Naive B cell (primary cell): ENCODE results near the gene INHBA. TPM values are rescaled to one million over a fixed set of nuclear protein-coding genes. Genes with fewer than 3 reads are reported as not detected.

ENCODE experiments used
- ATAC-seq, 2 donors: fragments of 150-1000 bp; cut with Tn5 transposase; 2 replicates each; pipeline ENCODE4 v1.10.0; 2021; ENCODE audit warnings: low read depth in 2 of 2, mild to moderate bottlenecking in 2 of 2, moderate library complexity in 2 of 2
- DNase-seq: peaks from one replicate; pipeline ENCODE4 v3.0.0; 2022
- H3K27ac Mint-ChIP-seq, 6 donors: one replicate each; pipeline ENCODE4 v1.8.0; 2020 to 2022; ENCODE audit warnings: mild to moderate bottlenecking in 6 of 6, mixed read lengths in 6 of 6, moderate library complexity in 5 of 6, inconsistent platforms in 2 of 6
- H3K27me3 Mint-ChIP-seq, 3 donors: one replicate each; pipeline ENCODE4 v1.8.0; 2021 to 2022; ENCODE audit warnings: mixed read lengths in 3 of 3, mild to moderate bottlenecking in 1 of 3
- H3K36me3 Mint-ChIP-seq, 2 donors: one replicate each; pipeline ENCODE4 v1.8.0; 2020 to 2022; ENCODE audit warnings: mixed read lengths in 2 of 2, inconsistent platforms in 1 of 2, mild to moderate bottlenecking in 1 of 2
- H3K4me1 Mint-ChIP-seq, 3 donors: one replicate each; pipeline ENCODE4 v1.8.0; 2020 to 2022; ENCODE audit warnings: mixed read lengths in 3 of 3, inconsistent platforms in 1 of 3, mild to moderate bottlenecking in 1 of 3, moderate library complexity in 1 of 3
- H3K4me3 Mint-ChIP-seq, 8 donors: one replicate each; pipeline ENCODE4 v1.8.0; 2020 to 2022; ENCODE audit warnings: mild to moderate bottlenecking in 8 of 8, mixed read lengths in 8 of 8, moderate library complexity in 8 of 8, inconsistent platforms in 2 of 8
- H3K9me3 Mint-ChIP-seq, 7 donors: one replicate each; pipeline ENCODE4 v1.8.0; 2020 to 2022; ENCODE audit warnings: mixed read lengths in 7 of 7, mild to moderate bottlenecking in 5 of 7, inconsistent platforms in 2 of 7, moderate library complexity in 1 of 7
- polyA plus RNA-seq, 6 donors: library from polyadenylated mRNA; unstranded; fragments of 300-500 nt; fragmentation: Illumina TruSeq; gene quantifications; one replicate each; pipeline ENCODE4 v1.2.3, GENCODE V29; 2021; ENCODE audit warnings: low read depth in 6 of 6

Gene INHBA
- not detected for polyA plus RNA-seq

DNA sequence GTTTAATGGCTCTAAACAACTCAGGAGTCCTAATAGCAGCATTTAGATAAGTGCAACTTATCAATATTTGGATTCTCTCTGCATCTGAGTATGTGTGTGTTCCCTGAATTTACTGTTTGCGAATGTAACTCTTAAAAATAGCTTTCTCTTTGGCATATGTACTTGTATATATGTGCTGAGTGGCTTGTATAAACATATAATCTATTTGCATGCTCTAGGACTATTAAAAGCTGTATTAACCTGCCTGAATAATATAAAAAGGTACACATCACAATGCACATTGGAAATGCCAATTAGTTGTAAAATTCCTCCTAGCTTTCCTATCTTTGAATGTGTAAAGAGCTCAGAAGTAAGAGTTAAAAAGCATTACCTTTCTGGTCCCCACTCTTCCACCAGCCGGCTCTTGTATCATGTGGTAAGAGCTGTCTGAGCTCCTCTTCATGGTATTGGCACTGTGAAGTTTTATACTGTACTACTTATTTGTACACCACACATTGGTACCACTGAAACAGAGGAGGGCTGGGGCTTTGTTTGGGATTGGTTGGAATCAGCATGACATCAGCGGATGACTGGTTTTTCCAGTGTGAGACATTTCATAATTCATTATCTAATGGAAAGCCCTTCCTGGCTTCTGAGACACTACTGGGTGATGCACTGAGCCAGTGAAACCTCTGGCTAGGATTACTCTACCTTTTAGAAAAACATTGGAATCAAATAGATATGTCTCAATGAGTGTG is at the start of gene INHBA:
Gene INHBA (minus strand): TSS at position 456 of the 737 bp plus-strand sequence. CDS start 2,716 bp downstream, outside the sequence.
- H3K27ac Mint-ChIP-seq = peak within 1 kb of the TSS in 3 of 6 donors; percentile 10 to 61 (median 22)
- no peaks in the 10 kb centered on the region for H3K9me3 Mint-ChIP-seq
- peaks cover 27 to 42% (median 39%) of the 10 kb centered on the region in 3 donors for H3K27me3 Mint-ChIP-seq
- ATAC-seq = no peak
- peaks cover 27 to 43% (median 39%) of the 10 kb centered on the region in 3 donors for H3K4me1 Mint-ChIP-seq
- no peaks in the 10 kb centered on the region for H3K36me3 Mint-ChIP-seq
- peak within 1 kb of the TSS in 5 of 8 donors; percentile 61 to 94 (median 84) for H3K4me3 Mint-ChIP-seq
- no peak for DNase-seq

DNA sequence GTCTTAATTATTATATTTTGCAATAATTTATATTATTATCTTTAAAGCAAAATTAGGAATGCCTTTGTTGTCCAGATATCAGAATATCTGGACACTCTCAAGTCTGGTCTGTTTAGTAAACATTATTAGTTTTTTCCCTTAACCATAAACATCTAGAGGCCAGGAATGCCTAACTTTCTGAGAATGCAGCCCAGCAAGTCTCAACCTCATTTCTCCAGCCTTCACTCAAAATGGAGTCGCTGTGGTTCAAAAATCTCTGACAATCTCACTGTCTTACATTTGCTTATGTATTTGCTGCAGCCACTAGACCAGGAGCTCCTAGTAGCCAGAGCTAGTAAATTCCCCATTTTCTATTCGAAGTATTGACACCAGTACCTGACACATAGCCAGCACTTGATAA is 49.7 kb upstream of the INHBA start:
- Mint-ChIP-seq H3K36me3 (peaks cover 8 to 12% of the 10 kb centered on the region in 2 donors), H3K27ac (no peak overlapping the region), H3K4me3 (peak overlapping the region in 1 of 8 donors; percentile 2), H3K4me1 (peaks cover 0 to 4% (median 0%) of the 10 kb centered on the region in 3 donors), H3K9me3 (peaks cover 4 to 39% (median 20%) of the 10 kb centered on the region in 7 donors), H3K27me3 (no peaks in the 10 kb centered on the region)
- DNase-seq = no peak
- no peak for ATAC-seq

DNA sequence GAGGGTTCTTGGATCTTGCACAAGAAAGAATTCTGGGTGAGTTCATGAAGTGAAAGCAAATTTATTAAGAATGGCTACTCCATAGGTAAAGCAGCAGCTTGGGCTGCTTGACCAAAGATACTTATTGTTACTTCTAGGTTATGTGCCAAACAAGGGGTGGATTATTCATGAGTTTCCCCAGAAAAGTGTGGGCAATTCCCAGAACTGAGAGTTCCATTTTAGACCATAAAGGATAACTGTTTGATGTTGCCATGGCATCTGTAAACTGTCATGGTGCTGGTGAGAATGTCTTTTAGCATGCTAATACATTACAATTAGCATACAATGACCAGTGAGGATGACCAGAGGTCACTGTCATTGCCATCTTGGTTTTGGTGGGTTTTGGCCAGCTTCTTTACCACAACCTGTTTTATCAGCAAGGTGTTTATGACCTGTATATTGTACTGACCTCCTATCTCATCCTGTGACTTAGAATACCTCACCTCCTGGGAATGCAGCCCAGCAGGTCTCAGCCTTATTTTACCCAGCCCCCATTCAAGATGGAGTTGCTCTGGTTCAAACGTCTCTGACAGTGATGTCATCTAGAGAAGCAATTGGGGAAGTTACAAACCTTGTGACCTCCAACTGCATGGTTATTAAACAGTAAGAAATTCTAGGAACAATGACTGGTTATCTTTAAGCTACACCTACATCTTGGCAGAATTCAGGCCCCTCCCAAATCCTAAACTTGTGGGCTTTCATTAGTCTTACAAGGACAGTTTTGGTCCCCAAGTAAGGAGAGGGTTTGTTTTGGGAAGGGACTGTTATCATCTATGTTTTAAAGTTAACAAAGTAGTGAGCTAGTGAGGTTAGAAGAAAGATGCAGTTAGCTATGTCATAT is 48.0 kb upstream of the INHBA start:
- DNase-seq (no peak), ATAC-seq (no peak)
- Mint-ChIP-seq H3K9me3 (peaks cover 4 to 23% (median 9%) of the 10 kb centered on the region in 7 donors), H3K27me3 (no peaks in the 10 kb centered on the region), H3K4me3 (no peak overlapping the region), H3K27ac (no peak overlapping the region), H3K36me3 (peaks cover 4 to 8% of the 10 kb centered on the region in 2 donors), H3K4me1 (peaks cover 0 to 4% (median 0%) of the 10 kb centered on the region in 3 donors)

DNA sequence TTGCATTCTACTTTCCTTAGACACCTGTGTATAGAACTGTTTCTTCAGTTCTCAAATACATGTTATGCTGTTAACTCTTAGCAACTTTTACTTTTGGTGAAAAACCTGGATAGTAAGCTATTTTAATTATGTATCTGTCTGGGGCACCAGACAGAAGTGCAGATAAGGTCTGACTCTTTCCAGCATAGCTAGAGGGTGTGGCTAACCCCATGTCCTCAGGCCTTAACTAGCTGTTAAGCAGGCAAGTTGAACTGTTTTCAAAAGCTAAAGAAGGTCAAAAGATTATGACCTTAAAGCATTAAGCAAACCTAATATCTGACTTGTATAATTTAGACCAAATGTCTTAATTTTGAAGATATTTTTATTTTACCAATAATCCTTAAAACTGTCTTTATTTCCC is 45.1 kb upstream of the INHBA start:
- Mint-ChIP-seq H3K4me3 (no peak overlapping the region), H3K27me3 (peaks cover 0 to 5% (median 0%) of the 10 kb centered on the region in 3 donors), H3K27ac (no peak overlapping the region), H3K4me1 (peaks cover 0 to 4% (median 0%) of the 10 kb centered on the region in 3 donors), H3K36me3 (peaks cover 3 to 21% of the 10 kb centered on the region in 2 donors), H3K9me3 (peaks cover 0 to 8% (median 6%) of the 10 kb centered on the region in 7 donors)
- DNase-seq (no peak), ATAC-seq (no peak)

DNA sequence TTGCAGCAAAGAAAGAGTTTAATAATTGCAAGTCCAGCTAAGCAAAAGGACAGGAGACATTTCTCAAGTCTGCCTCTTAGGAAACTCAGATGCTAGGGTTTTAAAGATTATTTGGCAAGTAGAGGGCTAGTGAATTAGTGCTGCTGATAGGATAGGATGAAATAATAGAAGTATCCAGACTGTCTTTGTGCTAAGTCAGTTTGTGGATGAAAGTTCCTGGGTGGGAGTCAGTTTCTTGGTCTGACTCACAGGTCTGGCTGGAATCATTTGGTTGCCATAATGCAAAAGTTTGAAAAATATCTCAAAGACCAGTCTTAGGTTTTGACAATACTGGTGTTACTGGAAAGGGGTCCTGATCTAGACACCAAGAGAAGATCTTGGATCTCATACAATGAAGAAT is 42.6 kb upstream of the INHBA start:
- Mint-ChIP-seq H3K4me3 (no peak overlapping the region), H3K9me3 (peaks cover 10 to 30% (median 24%) of the 10 kb centered on the region in 7 donors), H3K36me3 (peaks cover 4 to 39% of the 10 kb centered on the region in 2 donors), H3K4me1 (no peaks in the 10 kb centered on the region), H3K27ac (no peak overlapping the region), H3K27me3 (peaks cover 0 to 5% (median 0%) of the 10 kb centered on the region in 3 donors)
- no peak for ATAC-seq
- no peak for DNase-seq

- Mint-ChIP-seq H3K4me3 (no peak overlapping the region), H3K27ac (peak overlapping the region in 1 of 6 donors; percentile 10), H3K4me1 (no peaks in the 10 kb centered on the region), H3K36me3 (peaks cover 4 to 39% of the 10 kb centered on the region in 2 donors), H3K27me3 (peaks cover 0 to 5% (median 0%) of the 10 kb centered on the region in 3 donors), H3K9me3 (peaks cover 10 to 30% (median 24%) of the 10 kb centered on the region in 7 donors)
- DNase-seq (no peak), ATAC-seq (no peak)
These were observed 41.3 kb upstream of the INHBA start for GRCh38 chr7:41744161-41744560.

- Mint-ChIP-seq H3K4me1 (no peaks in the 10 kb centered on the region), H3K36me3 (peaks cover 4 to 39% of the 10 kb centered on the region in 2 donors), H3K9me3 (peaks cover 10 to 30% (median 24%) of the 10 kb centered on the region in 7 donors), H3K27me3 (peaks cover 0 to 5% (median 0%) of the 10 kb centered on the region in 3 donors), H3K4me3 (no peak overlapping the region), H3K27ac (peak overlapping the region in 1 of 6 donors; percentile 3)
- DNase-seq (no peak), ATAC-seq (no peak)
These were observed 39.6 kb upstream of the INHBA start for GRCh38 chr7:41742401-41743020.

DNA sequence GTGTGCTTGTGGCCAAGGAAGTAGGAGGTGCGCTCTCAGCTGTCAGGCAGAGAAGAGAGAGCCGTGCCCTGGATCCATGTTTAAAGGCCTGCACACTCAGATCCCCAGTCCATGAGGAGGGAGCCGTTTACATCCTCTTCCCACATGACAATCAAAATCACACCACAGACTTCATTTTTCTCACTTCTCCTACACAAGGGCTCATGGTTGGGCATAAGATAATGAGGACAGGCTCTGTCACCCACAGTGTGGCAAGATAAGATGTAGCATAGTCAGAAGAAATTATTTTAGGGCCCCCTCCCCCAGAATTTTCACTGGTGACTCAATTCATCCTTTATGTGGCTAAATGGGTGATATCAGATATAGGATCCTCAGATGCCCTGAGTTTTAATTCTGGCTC is 35.9 kb upstream of the INHBA start:
- no peaks in the 10 kb centered on the region for H3K4me1 Mint-ChIP-seq
- H3K27me3 Mint-ChIP-seq = no peaks in the 10 kb centered on the region
- no peak overlapping the region for H3K4me3 Mint-ChIP-seq
- no peak overlapping the region for H3K27ac Mint-ChIP-seq
- peaks cover 7 to 30% (median 22%) of the 10 kb centered on the region in 7 donors for H3K9me3 Mint-ChIP-seq
- ATAC-seq (no peak), DNase-seq (no peak)
- peaks cover 4 to 28% of the 10 kb centered on the region in 2 donors for H3K36me3 Mint-ChIP-seq

DNA sequence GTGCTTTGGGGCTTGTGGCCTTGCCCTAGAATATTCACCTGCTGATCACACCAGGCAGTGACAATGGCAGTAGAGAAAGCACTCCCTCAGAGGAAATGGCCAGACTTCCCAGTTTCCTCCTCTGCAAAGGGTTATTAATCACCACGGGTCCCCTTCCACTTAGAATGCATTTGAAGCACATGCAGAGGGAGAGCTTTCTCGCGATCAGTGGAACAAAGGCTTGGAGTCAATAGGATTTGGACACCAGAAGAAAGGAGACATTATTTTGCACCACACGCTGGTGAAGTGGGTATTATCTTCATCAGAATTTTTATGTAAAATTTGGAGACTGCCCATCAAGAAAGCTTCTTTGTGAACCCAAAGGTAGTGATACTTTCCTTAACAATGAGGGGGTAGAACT is 35.4 kb upstream of the INHBA start:
- H3K27me3 Mint-ChIP-seq = no peaks in the 10 kb centered on the region
- peaks cover 7 to 26% (median 19%) of the 10 kb centered on the region in 7 donors for H3K9me3 Mint-ChIP-seq
- H3K4me3 Mint-ChIP-seq = no peak overlapping the region
- no peak for DNase-seq
- H3K4me1 Mint-ChIP-seq = no peaks in the 10 kb centered on the region
- no peak for ATAC-seq
- H3K27ac Mint-ChIP-seq = no peak overlapping the region
- peaks cover 4 to 23% of the 10 kb centered on the region in 2 donors for H3K36me3 Mint-ChIP-seq

DNA sequence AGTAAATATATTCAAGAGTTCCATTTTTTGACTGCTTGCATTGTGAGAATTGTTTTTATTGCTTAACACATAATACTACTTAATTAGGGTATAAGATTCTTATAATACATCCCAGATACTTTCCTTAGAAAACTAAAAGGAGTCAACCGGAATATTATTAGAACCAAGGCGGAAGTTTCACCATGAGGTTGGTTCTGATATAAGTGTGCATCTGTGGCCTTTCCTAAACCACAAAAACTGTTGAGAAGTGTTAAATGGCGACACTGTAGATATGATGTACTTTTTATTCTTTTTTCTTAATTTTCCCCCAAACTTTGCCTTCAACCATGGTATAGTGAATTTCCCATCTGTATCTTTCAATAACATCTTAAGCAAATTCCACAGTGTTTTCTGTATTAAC is 32.3 kb upstream of the INHBA start:
- ATAC-seq (no peak), DNase-seq (no peak)
- H3K27ac Mint-ChIP-seq = no peak overlapping the region
- H3K9me3 Mint-ChIP-seq = no peaks in the 10 kb centered on the region
- H3K4me1 Mint-ChIP-seq = peaks cover 5 to 12% (median 7%) of the 10 kb centered on the region in 3 donors
- no peaks in the 10 kb centered on the region for H3K36me3 Mint-ChIP-seq
- no peak overlapping the region for H3K4me3 Mint-ChIP-seq
- no peaks in the 10 kb centered on the region for H3K27me3 Mint-ChIP-seq

DNA sequence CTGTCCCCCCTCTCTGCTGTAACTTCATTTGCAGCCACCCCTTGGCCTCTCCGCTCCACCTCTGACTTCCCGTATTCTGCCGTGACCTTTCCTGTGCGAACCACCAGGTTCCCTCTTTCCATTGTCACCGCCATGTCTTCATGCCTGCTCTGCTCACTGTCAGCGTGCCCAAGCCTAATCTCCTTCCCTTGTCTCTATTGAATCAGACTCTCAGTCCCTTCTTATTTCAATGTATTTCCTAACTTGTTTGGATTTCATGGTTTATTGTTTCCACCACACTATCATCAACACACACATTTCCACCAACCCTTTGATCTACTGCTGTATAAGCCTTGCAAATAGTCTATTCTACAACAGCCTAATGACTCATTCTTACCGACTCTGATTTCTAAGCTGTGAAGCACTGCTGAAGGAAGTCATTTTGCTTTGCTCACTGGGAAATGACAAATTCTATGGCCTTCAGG is 30.0 kb upstream of the INHBA start:
- Mint-ChIP-seq H3K36me3 (no peaks in the 10 kb centered on the region), H3K9me3 (peaks cover 0 to 2% (median 0%) of the 10 kb centered on the region in 7 donors), H3K27me3 (peaks cover 0 to 6% (median 0%) of the 10 kb centered on the region in 3 donors), H3K4me1 (peaks cover 5 to 12% (median 7%) of the 10 kb centered on the region in 3 donors), H3K27ac (peak overlapping the region in 3 of 6 donors; percentile 0 to 53 (median 9)), H3K4me3 (peak overlapping the region in 2 of 8 donors; percentile 12 to 77)
- DNase-seq (no peak), ATAC-seq (no peak)

- DNase-seq (no peak), ATAC-seq (no peak)
- Mint-ChIP-seq H3K9me3 (peaks cover 0 to 2% (median 0%) of the 10 kb centered on the region in 7 donors), H3K27me3 (peaks cover 0 to 6% (median 0%) of the 10 kb centered on the region in 3 donors), H3K4me3 (peak overlapping the region in 1 of 8 donors; percentile 77), H3K36me3 (no peaks in the 10 kb centered on the region), H3K27ac (peak overlapping the region in 1 of 6 donors; percentile 9), H3K4me1 (peaks cover 5 to 12% (median 7%) of the 10 kb centered on the region in 3 donors)
These were observed 29.5 kb upstream of the INHBA start for GRCh38 chr7:41732436-41732785.
